GM23338 (cell line): ENCODE data around the gene RHOB. TPM values are rescaled to one million over a fixed set of nuclear protein-coding genes. Genes with fewer than 3 reads are reported as not detected.

Source experiments
- ATAC-seq: fragments of 200-7000 bp; cut with Tn5 transposase; 3 replicates; pipeline ENCODE4 v1.9.1; 2020
- DNase-seq: peaks from one replicate; pipeline ENCODE4 v3.0.0-alpha.2; 2015; ENCODE audit warnings: low spot score
- H2AFZ ChIP-seq: fragments of 200-600 bp; sonication (generic); 2 replicates; pipeline ENCODE4 v1.8.0; 2016; ENCODE audit warnings: antibody characterized with exemption, mild to moderate bottlenecking, moderate library complexity
- H3F3A ChIP-seq: fragments of 200-600 bp; sonication (generic); replicated peaks from 2 replicates; pipeline ENCODE4 v1.8.0; 2017; ENCODE audit warnings: antibody characterized with exemption, mixed run types, low read depth
- H3K27ac ChIP-seq: fragments of 200-600 bp; sonication (generic); 2 replicates; pipeline ENCODE4 v1.6.1; 2016; ENCODE audit warnings: low read depth
- H3K27me3 ChIP-seq: fragments of 200-600 bp; sonication (generic); 2 replicates; pipeline ENCODE4 v1.8.0; 2016; ENCODE audit warnings: mild to moderate bottlenecking, mixed run types, moderate library complexity; ENCODE audit not compliant: insufficient read depth
- H3K36me3 ChIP-seq: fragments of 200-600 bp; sonication (generic); 2 replicates; pipeline ENCODE4 v1.8.0; 2016; ENCODE audit warnings: mild to moderate bottlenecking; ENCODE audit not compliant: insufficient read depth
- H3K4me1 ChIP-seq: fragments of 200-600 bp; sonication (generic); 2 replicates; pipeline ENCODE4 v1.8.0; 2016; ENCODE audit warnings: mild to moderate bottlenecking, moderate library complexity; ENCODE audit not compliant: insufficient read depth
- H3K4me2 ChIP-seq: fragments of 200-600 bp; sonication (generic); 2 replicates; pipeline ENCODE4 v1.7.1; 2017; ENCODE audit warnings: mixed run types
- H3K4me3 ChIP-seq: fragments of 200-600 bp; sonication (generic); 2 replicates; pipeline ENCODE4 v1.6.1; 2016; ENCODE audit warnings: mixed run types
- H3K79me2 ChIP-seq: fragments of 200-600 bp; sonication (generic); replicated peaks from 2 replicates; pipeline ENCODE4 v1.8.0; 2017; ENCODE audit warnings: mild to moderate bottlenecking; ENCODE audit not compliant: insufficient read depth
- H3K9me2 ChIP-seq: fragments of 200-600 bp; sonication (generic); 2 replicates; pipeline ENCODE4 v1.8.0; 2017; ENCODE audit not compliant: insufficient read depth
- H4K20me1 ChIP-seq: fragments of 200-600 bp; sonication (generic); replicated peaks from 2 replicates; pipeline ENCODE4 v1.8.0; 2017; ENCODE audit warnings: mild to moderate bottlenecking; ENCODE audit not compliant: insufficient read depth
- H3K27ac Mint-ChIP-seq: 2 replicates; pipeline ENCODE4 v1.8.0; 2020; ENCODE audit warnings: inconsistent platforms, mild to moderate bottlenecking, moderate library complexity, mixed read lengths
- H3K27me3 Mint-ChIP-seq: 3 replicates; pipeline ENCODE4 v1.8.0; 2022; ENCODE audit warnings: low read depth, mild to moderate bottlenecking, moderate library complexity, mixed read lengths, inconsistent platforms; ENCODE audit not compliant: insufficient read depth, poor library complexity
- H3K36me3 Mint-ChIP-seq: 3 replicates; pipeline ENCODE4 v1.8.0; 2021; ENCODE audit warnings: low read depth, mild to moderate bottlenecking, inconsistent platforms, moderate library complexity, mixed read lengths
- H3K4me1 Mint-ChIP-seq: 3 replicates; pipeline ENCODE4 v1.8.0; 2020; ENCODE audit warnings: mild to moderate bottlenecking, inconsistent platforms, mixed read lengths
- H3K4me3 Mint-ChIP-seq: 3 replicates; pipeline ENCODE4 v1.8.0; 2021; ENCODE audit warnings: moderate library complexity, mild to moderate bottlenecking, inconsistent platforms, mixed read lengths
- H3K9me3 Mint-ChIP-seq: 3 replicates; pipeline ENCODE4 v1.8.0; 2020; ENCODE audit warnings: moderate library complexity, mild to moderate bottlenecking, inconsistent platforms, mixed read lengths
- CREB1 ChIP-seq: fragments of 250-450 bp; sonication (Bioruptor Pico); IDR thresholded peaks from 2 replicates; pipeline ENCODE4 v1.5.0; 2020; ENCODE audit warnings: low read depth, mild to moderate bottlenecking, moderate library complexity
- CTCF ChIP-seq, 2 experiments: fragments of 200-600 bp in 1 of 2; sonication (generic) in 1 of 2; conservative IDR thresholded peaks; 2 replicates each; pipeline versions ENCODE4 v1.5.1 to v1.6.1; 2016 to 2017; ENCODE audit warnings: antibody characterized with exemption in 2 of 2, low read depth in 2 of 2, mild to moderate bottlenecking in 2 of 2, moderate library complexity in 1 of 2
- ETS1 ChIP-seq: IDR thresholded peaks from 2 replicates; pipeline ENCODE4 v1.6.1; 2016; ENCODE audit warnings: antibody characterized with exemption
- EZH2 ChIP-seq: fragments of 200-600 bp; sonication (generic); IDR thresholded peaks from one replicate; pipeline ENCODE4 v1.8.0; 2017; ENCODE audit warnings: antibody characterized with exemption, mild to moderate bottlenecking, low read depth; ENCODE audit not compliant: unreplicated experiment
- NANOG ChIP-seq: IDR thresholded peaks from 2 replicates; pipeline ENCODE4 v1.6.1; 2016; ENCODE audit warnings: antibody characterized with exemption, borderline replicate concordance
- REST ChIP-seq: IDR thresholded peaks from one replicate; pipeline ENCODE4 v1.6.1; 2018; ENCODE audit warnings: antibody characterized with exemption; ENCODE audit not compliant: unreplicated experiment
- STAT1 ChIP-seq: IDR thresholded peaks from one replicate; pipeline ENCODE4 v1.6.1; 2016; ENCODE audit warnings: antibody characterized with exemption; ENCODE audit not compliant: unreplicated experiment
- ZNF114 ChIP-seq: fragments of 250-450 bp; sonication (Bioruptor Pico); IDR thresholded peaks from 2 replicates; pipeline ENCODE4 v1.5.0; 2020; ENCODE audit warnings: mild to moderate bottlenecking, moderate library complexity
- ZNF331 ChIP-seq: fragments of 250-450 bp; sonication (Bioruptor Pico); IDR thresholded peaks from 2 replicates; pipeline ENCODE4 v1.5.0; 2020; ENCODE audit warnings: low read depth, mild to moderate bottlenecking, moderate library complexity
- polyA plus RNA-seq: library from polyadenylated mRNA; unstranded; fragments of >200 nt; fragmentation: Nextera tagmentation; extraction: Ambion mirVana; gene quantifications from 2 replicates; pipeline ENCODE4 v1.2.1, GENCODE V29; 2016
- total RNA-seq: library from RNA; depleted of rRNA; stranded (reverse); fragments of >200 nt; shearing (Covaris generic); gene quantifications from 2 replicates; pipeline ENCODE4 v1.2.3, GENCODE V29; 2014

Gene RHOB
- total and polyA plus RNA-seq, 2 experiments from 2014 or later, result 6.6 to 26.9 TPM

GRCh38 chr2:20398956-20399567, 47.8 kb upstream of the RHOB start:
- H3K27ac Mint-ChIP-seq, result no peak overlapping the region
- Histone ChIP-seq H3K36me3 (no peaks in the 10 kb centered on the region), H3K27ac (no peak overlapping the region), H3K4me1 (no peaks in the 10 kb centered on the region), H3K79me2 (no peaks in the 10 kb centered on the region), H3K27me3 (no peaks in the 10 kb centered on the region), H3K9me2 (no peaks in the 10 kb centered on the region), H2AFZ (no peak overlapping the region), H3K4me3 (no peak overlapping the region), H3K4me2 (no peak overlapping the region), H3F3A (no peaks in the 10 kb centered on the region), H4K20me1 (no peaks in the 10 kb centered on the region)
- H3K4me1 Mint-ChIP-seq, result no peaks in the 10 kb centered on the region
- no peak overlapping the region for H3K4me3 Mint-ChIP-seq
- no peaks in the 10 kb centered on the region for H3K36me3 Mint-ChIP-seq
- ATAC-seq (no peak), DNase-seq (no peak)
- no peaks in the 10 kb centered on the region for H3K9me3 Mint-ChIP-seq
- no peaks in the 10 kb centered on the region for H3K27me3 Mint-ChIP-seq
- TF ChIP-seq EZH2 (no peak), NANOG (no peak), ZNF331 (no peak), ETS1 (no peak), STAT1 (no peak), ZNF114 (no peak)

- Mint-ChIP-seq H3K4me1 (no peaks in the 10 kb centered on the region), H3K9me3 (no peaks in the 10 kb centered on the region), H3K36me3 (no peaks in the 10 kb centered on the region), H3K27me3 (no peaks in the 10 kb centered on the region), H3K4me3 (no peak overlapping the region), H3K27ac (no peak overlapping the region)
- Histone ChIP-seq H3K27me3 (no peaks in the 10 kb centered on the region), H3K27ac (no peak overlapping the region), H3K36me3 (no peaks in the 10 kb centered on the region), H3K79me2 (no peaks in the 10 kb centered on the region), H4K20me1 (no peaks in the 10 kb centered on the region), H3K4me3 (no peak overlapping the region), H3K4me1 (no peaks in the 10 kb centered on the region), H3F3A (no peaks in the 10 kb centered on the region), H2AFZ (no peak overlapping the region), H3K4me2 (no peak overlapping the region), H3K9me2 (no peaks in the 10 kb centered on the region)
- ATAC-seq, result no peak
- TF ChIP-seq ZNF114 (no peak), ETS1 (no peak), NANOG (no peak)
- DNase-seq, result no peak
These were observed 46.6 kb upstream of the RHOB start for GRCh38 chr2:20400306-20400705.

GRCh38 chr2:20400787-20401488, 45.9 kb upstream of the RHOB start:
- Histone ChIP-seq H4K20me1 (no peaks in the 10 kb centered on the region), H3K36me3 (no peaks in the 10 kb centered on the region), H3K4me1 (no peaks in the 10 kb centered on the region), H3K27ac (no peak overlapping the region), H3K79me2 (no peaks in the 10 kb centered on the region), H2AFZ (0 out of 2 replicates have a peak overlapping the region, but pooled peaks have one; percentile 18), H3K9me2 (no peaks in the 10 kb centered on the region), H3F3A (no peaks in the 10 kb centered on the region), H3K27me3 (no peaks in the 10 kb centered on the region), H3K4me2 (no peak overlapping the region), H3K4me3 (no peak overlapping the region)
- DNase-seq (no peak), ATAC-seq (no peak)
- no peaks in the 10 kb centered on the region for H3K4me1 Mint-ChIP-seq
- H3K9me3 Mint-ChIP-seq, result no peaks in the 10 kb centered on the region
- no peaks in the 10 kb centered on the region for H3K27me3 Mint-ChIP-seq
- H3K36me3 Mint-ChIP-seq, result no peaks in the 10 kb centered on the region
- H3K27ac Mint-ChIP-seq, result no peak overlapping the region
- H3K4me3 Mint-ChIP-seq, result no peak overlapping the region
- TF ChIP-seq REST (no peak), CREB1 (no peak), CTCF (conservative IDR thresholded peaks at IDR 0.05; ENCODE audit: low read depth in 2 of 2) (no peak), NANOG (no peak), ZNF114 (no peak)
